NCI-H128 (cell line): ENCODE measurements around the gene MYRFL.
"Not testable (repeated sequence)": the region's sequence is repeated elsewhere in the genome, so short reads cannot be mapped to it uniquely, and the experiment has no call there.

Experiments used
- DNase-seq: peaks from one replicate; lab custom pipeline; 2025; ENCODE audit not compliant: unreplicated experiment; lab: John Stamatoyannopoulos, UW

Gene MYRFL

GRCh38 chr12:69824966-69825560 lies at the start of gene MYRFL:
MYRFL (plus strand) TSS chr12:69825227; CDS start chr12:69825518, 291 bp downstream.
- no peak for DNase-seq

GRCh38 chr12:69779928-69780327 lies 45.1 kb upstream of the MYRFL start:
- no peak for DNase-seq

DNA sequence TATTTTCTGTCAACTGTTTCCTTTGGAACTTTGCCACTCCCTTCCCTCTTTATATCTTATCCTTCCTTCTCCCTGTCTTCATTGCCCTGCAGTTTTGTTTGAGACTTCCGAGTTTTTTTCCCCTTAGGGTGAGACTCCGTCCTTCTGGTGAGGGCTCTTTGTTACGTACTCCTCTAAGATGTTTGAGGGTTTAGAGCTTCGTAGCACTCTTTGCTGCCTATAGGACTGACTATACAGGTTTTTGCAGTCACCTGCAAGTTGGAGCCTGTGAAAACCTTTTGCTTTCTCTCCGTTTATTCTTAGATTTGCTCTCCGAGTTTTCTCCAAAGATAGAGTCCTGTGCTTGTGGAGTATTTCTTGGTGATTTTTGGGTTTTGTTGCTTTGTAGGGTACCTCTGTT lies 41.7 kb upstream of the MYRFL start:
- no peak for DNase-seq

DNA sequence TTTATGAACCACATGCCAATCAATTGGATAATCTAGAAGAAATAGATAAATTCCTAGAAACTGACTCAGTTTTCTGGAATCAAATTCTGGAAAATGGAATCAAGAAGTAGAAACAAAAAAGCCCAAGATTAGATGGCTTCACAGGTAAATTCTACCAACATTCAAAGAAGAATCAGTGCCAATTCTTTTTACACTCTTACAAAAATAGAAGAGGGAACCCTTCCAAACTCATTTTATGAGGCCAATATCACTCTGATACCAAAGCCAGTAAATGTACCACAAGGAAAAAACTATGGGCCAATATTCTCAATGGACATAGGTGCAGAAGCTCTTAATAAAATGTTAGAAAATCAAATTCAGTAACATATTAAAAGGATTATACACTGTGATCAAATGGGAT lies 35.7 kb upstream of the MYRFL start:
- DNase-seq: no peak

- DNase-seq: no peak
Measured at GRCh38 chr12:69792533-69792932, 32.5 kb upstream of the MYRFL start.

DNA sequence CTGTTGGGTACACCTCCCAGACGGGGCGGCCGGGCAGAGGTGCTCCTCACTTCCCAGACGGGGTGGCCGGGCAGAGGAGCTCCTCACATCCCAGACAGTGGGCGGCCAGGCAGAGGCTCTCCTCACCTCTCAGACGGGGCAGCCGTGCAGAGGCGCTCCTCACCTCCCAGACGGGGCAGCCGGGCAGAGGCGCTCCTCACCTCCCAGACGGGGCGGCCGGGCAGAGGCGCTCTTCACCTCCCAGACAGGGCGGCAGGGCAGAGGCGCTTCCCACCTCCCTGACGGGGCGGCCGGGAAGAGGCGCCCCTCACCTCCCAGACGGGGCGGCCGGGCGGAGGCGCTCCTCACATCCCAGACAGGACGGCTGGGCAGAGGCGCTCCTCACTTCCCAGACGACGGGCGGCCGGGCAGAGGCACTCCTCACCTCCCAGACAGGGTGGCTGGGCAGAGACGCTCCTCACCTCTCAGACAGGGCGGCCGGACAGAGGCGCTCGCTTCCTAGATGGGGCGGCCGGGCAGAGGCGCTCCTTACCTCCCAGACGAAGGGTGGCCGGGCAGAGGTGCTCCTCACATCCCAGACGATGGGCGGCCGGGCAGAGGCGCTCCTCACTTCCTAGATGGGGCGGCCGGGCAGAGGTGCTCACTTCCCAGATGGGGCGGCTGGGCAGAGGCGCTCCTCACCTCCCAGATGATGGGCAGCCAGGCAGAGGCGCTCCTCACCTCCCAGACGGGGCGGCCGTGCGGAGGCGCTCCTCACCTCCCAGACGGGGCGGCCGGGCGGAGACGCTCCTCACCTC lies 17.7 kb upstream of the MYRFL start:
- DNase-seq: not testable (repeated sequence)

- no peak for DNase-seq
Measured at GRCh38 chr12:69810870-69811498, 14.0 kb upstream of the MYRFL start.

DNA sequence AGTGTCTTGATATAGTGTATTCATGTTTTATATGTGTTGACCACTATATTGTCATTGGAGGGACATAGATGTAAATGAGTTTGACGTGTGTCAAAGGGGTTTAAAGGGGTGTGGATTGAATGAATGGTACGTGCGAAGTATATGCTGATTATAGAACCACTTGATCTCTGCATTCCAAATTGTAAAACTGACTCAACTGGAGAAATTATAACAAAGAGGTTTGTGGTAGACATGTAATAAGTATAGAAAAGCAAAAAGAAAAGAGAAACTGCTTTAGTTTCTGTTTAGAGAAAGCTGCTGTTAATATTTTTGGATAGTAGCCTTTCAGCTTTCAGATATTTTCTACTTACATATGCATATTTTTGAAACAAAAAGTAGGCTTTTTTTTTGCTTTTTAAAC lies 8.9 kb upstream of the MYRFL start:
- DNase-seq: no peak

GRCh38 chr12:69821032-69821455 lies 4.0 kb upstream of the MYRFL start:
- DNase-seq: no peak

GRCh38 chr12:69821456-69822159 lies 3.4 kb upstream of the MYRFL start:
- DNase-seq: no peak

DNA sequence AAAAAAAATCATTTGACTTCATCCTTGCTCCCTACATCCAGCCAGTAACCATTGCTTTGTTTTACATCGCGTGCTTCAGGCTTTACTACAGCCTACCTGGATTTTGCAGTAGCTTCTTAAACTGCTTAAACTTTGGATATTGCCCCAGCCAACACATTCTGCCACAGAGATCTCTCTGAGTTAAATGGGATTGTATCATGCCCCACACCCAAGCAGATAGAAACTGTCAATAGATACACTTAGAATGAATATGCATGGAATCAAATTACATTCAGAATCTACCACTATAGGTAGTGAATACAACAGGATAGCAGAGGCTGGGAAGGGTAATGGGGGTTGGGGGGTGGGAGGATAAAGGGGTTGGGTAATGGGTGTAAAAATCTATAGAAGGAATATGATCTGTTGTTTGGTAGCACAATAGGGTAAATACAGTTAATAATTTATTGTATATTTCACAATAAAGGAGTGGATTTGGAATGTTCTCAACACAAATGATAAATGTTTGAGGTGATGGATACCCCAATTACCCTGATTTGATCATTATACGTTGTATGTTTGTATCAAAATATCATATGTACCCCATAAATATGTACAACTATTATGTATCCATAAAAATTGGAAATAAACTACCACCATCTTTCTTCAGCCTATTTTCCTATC lies 2.7 kb upstream of the MYRFL start:
- no peak for DNase-seq

DNA sequence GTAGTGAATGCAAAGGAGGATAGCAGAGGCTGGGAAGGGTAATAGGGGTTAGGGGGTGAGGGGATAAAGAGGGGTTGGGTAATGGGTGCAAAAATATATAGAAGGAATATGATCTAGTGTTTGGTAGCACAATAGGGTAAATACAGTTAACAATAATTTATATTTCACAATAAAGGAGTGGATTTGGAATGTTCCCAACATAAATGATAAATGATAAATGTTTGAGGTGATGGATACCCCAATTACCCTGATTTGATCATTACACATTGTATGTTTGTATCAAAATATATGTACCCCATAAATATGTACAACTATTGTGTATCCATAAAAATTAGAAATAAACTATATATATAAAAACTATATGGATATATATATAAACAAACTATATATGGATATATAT lies 999 bp upstream of the MYRFL start:
- DNase-seq: no peak

- DNase-seq: no peak
Measured at GRCh38 chr12:69828897-69829296, 3.9 kb downstream of the MYRFL start.

- DNase-seq: no peak
Measured at GRCh38 chr12:69833696-69834095, 8.7 kb downstream of the MYRFL start.

GRCh38 chr12:69834147-69834546 lies 9.1 kb downstream of the MYRFL start:
- no peak for DNase-seq

- DNase-seq: no peak
Measured at GRCh38 chr12:69834576-69834975, 9.5 kb downstream of the MYRFL start.

DNA sequence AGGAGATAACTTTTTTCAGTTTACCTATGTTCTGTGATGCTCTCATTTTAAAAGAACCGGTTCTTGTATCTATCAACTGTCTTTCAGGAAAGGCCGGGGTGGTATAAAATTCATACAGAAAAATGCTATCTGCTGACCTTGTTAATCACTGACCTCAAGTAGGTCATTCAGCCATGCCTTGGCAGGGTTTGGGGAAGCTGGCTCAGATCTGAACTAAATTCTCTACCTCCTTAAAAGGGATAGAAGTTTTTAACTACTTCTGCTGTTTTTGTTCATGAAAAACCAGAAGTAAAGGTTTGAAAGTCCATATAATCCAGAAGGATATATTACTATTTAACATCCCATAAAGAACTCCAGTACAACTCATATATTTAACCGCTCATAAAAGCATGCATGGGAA lies 10.1 kb downstream of the MYRFL start:
- DNase-seq: no peak

- DNase-seq: no peak
Measured at GRCh38 chr12:69836015-69836414, 11.0 kb downstream of the MYRFL start.

DNA sequence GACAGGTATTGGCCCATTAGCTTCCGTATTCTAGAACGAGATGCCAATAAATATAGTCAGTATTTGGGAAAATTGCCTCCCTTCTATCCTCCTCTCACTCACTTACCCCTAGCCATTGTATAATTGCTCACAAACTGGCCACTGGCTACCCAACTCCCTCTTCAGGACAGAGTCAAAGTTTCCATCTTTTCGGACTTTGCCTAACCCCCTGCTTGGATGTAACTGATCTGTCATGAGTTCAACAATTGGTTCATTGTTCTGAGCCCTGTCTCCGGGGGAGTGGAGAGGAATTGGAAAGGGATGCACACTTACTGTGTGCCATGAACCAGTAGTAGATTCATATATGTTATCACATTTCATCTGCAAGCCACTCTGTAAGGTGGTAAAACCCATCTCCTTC lies 12.2 kb downstream of the MYRFL start:
- no peak for DNase-seq

GRCh38 chr12:69837657-69838415 lies 12.8 kb downstream of the MYRFL start:
- DNase-seq: no peak
